CD4-positive, alpha-beta T cell treated with Interleukin-2 at 100 ng/mL for 4 hours (primary cell): ENCODE measurements around the gene TMEM132D.
"Not testable (repeated sequence)": the region's sequence is repeated elsewhere in the genome, so short reads cannot be mapped to it uniquely, and the experiment has no call there.

Experiments used
- DNase-seq: peaks from one replicate; pipeline ENCODE4 v3.0.0-alpha.2; 2020; ENCODE audit warnings: low spot score

The TMEM132D gene

DNA sequence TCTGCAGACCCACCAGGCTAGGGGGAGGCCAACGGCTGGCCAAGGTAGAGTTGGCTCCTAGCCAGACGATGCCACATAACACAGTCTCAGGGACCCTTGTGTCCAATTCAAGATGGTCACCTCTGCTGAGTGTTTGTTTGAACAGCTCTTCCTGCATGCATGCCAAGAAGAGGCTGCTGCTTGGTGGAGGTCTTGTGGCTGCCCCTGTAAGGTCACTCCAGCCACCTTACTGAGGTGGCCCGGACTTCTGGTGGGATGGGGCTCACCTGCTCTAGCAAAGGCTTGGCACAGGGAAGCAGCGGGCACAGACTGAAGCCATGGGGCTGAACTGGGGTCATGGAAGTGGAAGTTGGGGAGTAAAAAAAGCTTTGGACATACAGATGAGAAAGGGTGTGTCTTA lies 840.2 kb downstream of the TMEM132D start:
- no peak for DNase-seq

GRCh38 chr12:129053232-129053631 lies 850.6 kb downstream of the TMEM132D start:
- DNase-seq: no peak

GRCh38 chr12:129052373-129052772 lies 851.5 kb downstream of the TMEM132D start:
- DNase-seq: no peak

GRCh38 chr12:129049917-129050316 lies 853.9 kb downstream of the TMEM132D start:
- no peak for DNase-seq

DNA sequence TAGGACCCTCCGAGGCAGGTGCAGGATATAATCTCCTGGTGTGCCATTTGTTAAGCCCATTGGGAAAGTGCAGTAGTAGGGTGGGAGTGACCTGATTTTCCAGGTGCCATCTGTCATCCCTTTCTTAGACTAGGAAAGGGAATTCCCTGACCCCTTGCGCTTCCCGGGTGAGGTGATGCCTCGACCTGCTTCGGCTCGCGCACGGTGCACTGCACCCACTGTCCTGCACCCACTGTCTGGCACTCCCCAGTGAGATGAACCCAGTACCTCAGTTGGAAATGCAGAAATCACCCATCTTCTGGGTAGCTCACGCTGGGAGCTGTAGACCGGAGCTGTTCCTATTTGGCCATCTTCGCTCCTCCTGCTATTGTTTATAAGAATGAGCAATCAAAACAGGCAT lies 860.5 kb downstream of the TMEM132D start:
- DNase-seq: not testable (repeated sequence)

- no peak for DNase-seq
Measured at GRCh38 chr12:129036135-129036534, 867.7 kb downstream of the TMEM132D start.

- no peak for DNase-seq
Measured at GRCh38 chr12:129034558-129035289, 869.1 kb downstream of the TMEM132D start.

GRCh38 chr12:129028844-129029243 lies 875.0 kb downstream of the TMEM132D start:
- no peak for DNase-seq

- no peak for DNase-seq
Measured at GRCh38 chr12:129025055-129025454, 878.8 kb downstream of the TMEM132D start.
